HG02840 (cell line): ENCODE results near the gene DRC7.
"Not testable (repeated sequence)": the region's sequence is repeated elsewhere in the genome, so short reads cannot be mapped to it uniquely, and the experiment has no call there.

Source experiments
- ATAC-seq: cut with Tn5 transposase; IDR thresholded peaks from one replicate; pipeline ENCODE4 v1.9.1; 2021; ENCODE audit warnings: mild to moderate bottlenecking, moderate library complexity, moderate number of reproducible peaks; ENCODE audit not compliant: unreplicated experiment, low FRiP score

The DRC7 gene

GRCh38 chr16:57660715-57661463 is 33.7 kb upstream of the DRC7 start:
- no peak for ATAC-seq

- no peak for ATAC-seq
Measured at GRCh38 chr16:57661510-57661909, 33.1 kb upstream of the DRC7 start.

GRCh38 chr16:57661936-57662906 is 32.4 kb upstream of the DRC7 start:
- ATAC-seq = no peak

GRCh38 chr16:57663436-57663835 is 31.2 kb upstream of the DRC7 start:
- ATAC-seq = no peak

- ATAC-seq = no peak
Measured at GRCh38 chr16:57663917-57664661, 30.5 kb upstream of the DRC7 start.

- no peak for ATAC-seq
Measured at GRCh38 chr16:57664662-57665025, 30.0 kb upstream of the DRC7 start.

GRCh38 chr16:57665541-57665940 is 29.1 kb upstream of the DRC7 start:
- no peak for ATAC-seq

GRCh38 chr16:57666353-57667047 is 28.1 kb upstream of the DRC7 start:
- no peak for ATAC-seq

- ATAC-seq = no peak
Measured at GRCh38 chr16:57667048-57667525, 27.5 kb upstream of the DRC7 start.

GRCh38 chr16:57667526-57668262 is 26.9 kb upstream of the DRC7 start:
- no peak for ATAC-seq

- no peak for ATAC-seq
Measured at GRCh38 chr16:57668263-57668571, 26.4 kb upstream of the DRC7 start, which contains the start of gene ADGRG3. TSS of gene ADGRG3 (plus strand) at chr16:57668306. CDS start at chr16:57668348, 42 bp downstream.

GRCh38 chr16:57668630-57669475 is 25.8 kb upstream of the DRC7 start:
- ATAC-seq = no peak

GRCh38 chr16:57669476-57670162 is 25.0 kb upstream of the DRC7 start:
- ATAC-seq = no peak

GRCh38 chr16:57670196-57670595 is 24.4 kb upstream of the DRC7 start:
- ATAC-seq = no peak

- not testable (repeated sequence) for ATAC-seq
Measured at GRCh38 chr16:57671451-57671850, 23.2 kb upstream of the DRC7 start.

GRCh38 chr16:57672416-57672815 is 22.2 kb upstream of the DRC7 start:
- ATAC-seq = no peak

GRCh38 chr16:57672824-57673223 is 21.8 kb upstream of the DRC7 start:
- ATAC-seq = no peak
